ENCODE measurements around the gene TANK. TPM values are rescaled to one million over a fixed set of nuclear protein-coding genes. Genes with fewer than 3 reads are reported as not detected.

TANK gene
- total RNA-seq, 2 experiments from 2014 or later: 43.4 to 64.9 TPM

GRCh38 chr2:161246281-161246680 is 86.1 kb downstream of the TANK start:
- H3K4me2 ChIP-seq (ENCODE audit: low read length): peak overlapping the region; percentile 85
- H3K4me3 ChIP-seq (ENCODE audit: low read depth, low read length, poor library complexity, severe bottlenecking): peak overlapping the region; percentile 73
- H3K79me2 ChIP-seq (ENCODE audit: insufficient read depth, low read depth, low read length): peaks cover 16% of the 10 kb centered on the region; the same call in 1 of the 2 replicates
- H2AFZ ChIP-seq (ENCODE audit: low read length): no peak overlapping the region
- DNase-seq (ENCODE audit: low spot score): no peak
- TF ChIP-seq CTCF (conservative IDR thresholded peaks at IDR 0.05; ENCODE audit: low read length): no peak
- TF ChIP-seq EZH2phosphoT487 (IDR thresholded peaks at IDR 0.05; ENCODE audit: borderline replicate concordance, low read depth, low read length): no peak
- intact Hi-C loops (cut with micrococcal nuclease; ENCODE audit: unreplicated experiment): loop anchor here (10.0 kb wide), 1 partner anchor 841 kb away; no protein-coding TSS in a partner anchor
- H3K9me3 ChIP-seq (ENCODE audit: low read length): no peaks in the 10 kb centered on the region
- H3K36me3 ChIP-seq (ENCODE audit: insufficient read depth, low read length): no peaks in the 10 kb centered on the region; the same call in 1 of the 2 replicates
- no peaks in the 10 kb centered on the region for H4K20me1 ChIP-seq (ENCODE audit: insufficient read depth, low read length)
- no peaks in the 10 kb centered on the region for H3K9me2 ChIP-seq (ENCODE audit: insufficient read depth, low read length)
- no TSS peak for BruUV-seq (replicated peaks)
- ChIA-PET POLR2A (interaction anchor here (0.6 to 2.3 kb wide), 13 partner anchors 9 to 865 kb away, joined by 3 to 10 read pairs (median 4); partner anchors contain the start of gene PSMD14), CTCF (ENCODE audit: unreplicated experiment) (no interaction called here)
- peaks cover 41% of the 10 kb centered on the region for H3K4me1 ChIP-seq (ENCODE audit: insufficient read depth, low read length, poor library complexity, severe bottlenecking)
- H3K27ac ChIP-seq (ENCODE audit: low read depth, low read length, poor library complexity, severe bottlenecking): no peak overlapping the region

GRCh38 chr2:161250864-161251436 is 90.7 kb downstream of the TANK start:
- intact Hi-C loops (cut with micrococcal nuclease; ENCODE audit: unreplicated experiment): loop anchor here (2.0 kb wide), 1 partner anchor 22 kb away; no protein-coding TSS in a partner anchor
- Histone ChIP-seq H2AFZ (ENCODE audit: low read length) (no peak overlapping the region), H3K79me2 (ENCODE audit: insufficient read depth, low read depth, low read length) (peaks cover 3% of the 10 kb centered on the region; the same call in 1 of the 2 replicates), H3K4me1 (ENCODE audit: insufficient read depth, low read length, poor library complexity, severe bottlenecking) (peaks cover 15% of the 10 kb centered on the region), H3K4me2 (ENCODE audit: low read length) (0 out of 2 replicates have a peak overlapping the region, but pooled peaks have one; percentile 29), H3K4me3 (ENCODE audit: low read depth, low read length, poor library complexity, severe bottlenecking) (no peak overlapping the region), H3K9me2 (ENCODE audit: insufficient read depth, low read length) (no peaks in the 10 kb centered on the region), H3K9me3 (ENCODE audit: low read length) (no peaks in the 10 kb centered on the region), H4K20me1 (ENCODE audit: insufficient read depth, low read length) (no peaks in the 10 kb centered on the region), H3K27ac (ENCODE audit: low read depth, low read length, poor library complexity, severe bottlenecking) (no peak overlapping the region), H3K36me3 (ENCODE audit: insufficient read depth, low read length) (no peaks in the 10 kb centered on the region; the same call in 1 of the 2 replicates)
- POLR2A ChIA-PET: interaction anchor here (0.6 to 1.7 kb wide), 3 partner anchors 14 to 85 kb away, joined by 3 to 10 read pairs (median 5); no protein-coding TSS in a partner anchor
- TF ChIP-seq CTCF (conservative IDR thresholded peaks at IDR 0.05; ENCODE audit: low read length) (peak; percentile 89), EZH2phosphoT487 (IDR thresholded peaks at IDR 0.05; ENCODE audit: borderline replicate concordance, low read depth, low read length) (no peak)
- no TSS peak for BruUV-seq (replicated peaks)
- CTCF ChIA-PET (ENCODE audit: unreplicated experiment): interaction anchor here (1.0 kb wide), 2 partner anchors 10 to 112 kb away, joined by 3 read pairs; no protein-coding TSS in a partner anchor
- DNase-seq (ENCODE audit: low spot score): peak; percentile 70

All from OCI-LY7 (cell line).